ENCODE data around the gene ALG14.

GRCh38 chr1:94980582-94981574 lies 91.9 kb downstream of the ALG14 start:
- no peak for TF ChIP-seq CTCF (IDR thresholded peaks at IDR 0.05)
- no peak for TF ChIP-seq POLR2A (IDR thresholded peaks at IDR 0.05)

Data from thyroid gland (tissue), 4 donors.